PFSK-1 (cell line): ENCODE results near the gene SH3PXD2A.

ENCODE experiments used
- TAF1 ChIP-seq: IDR thresholded peaks from 2 replicates; pipeline ENCODE4 v1.6.1; 2012; ENCODE audit warnings: low read length, control low read depth, borderline replicate concordance; ENCODE audit not compliant: insufficient read depth
- TF ChIP-seq, protein P1 (sequence below), 2 experiments: IDR thresholded peaks; 2 replicates each; pipeline versions ENCODE4 v1.6.1 to v1.8.0; 2011 to 2012; ENCODE audit warnings: low read depth in 2 of 2, low read length in 2 of 2, control low read depth in 1 of 2, inconsistent platforms in 1 of 2, mild to moderate bottlenecking in 1 of 2, moderate library complexity in 1 of 2; ENCODE audit not compliant: insufficient read depth in 1 of 2

DNA sequence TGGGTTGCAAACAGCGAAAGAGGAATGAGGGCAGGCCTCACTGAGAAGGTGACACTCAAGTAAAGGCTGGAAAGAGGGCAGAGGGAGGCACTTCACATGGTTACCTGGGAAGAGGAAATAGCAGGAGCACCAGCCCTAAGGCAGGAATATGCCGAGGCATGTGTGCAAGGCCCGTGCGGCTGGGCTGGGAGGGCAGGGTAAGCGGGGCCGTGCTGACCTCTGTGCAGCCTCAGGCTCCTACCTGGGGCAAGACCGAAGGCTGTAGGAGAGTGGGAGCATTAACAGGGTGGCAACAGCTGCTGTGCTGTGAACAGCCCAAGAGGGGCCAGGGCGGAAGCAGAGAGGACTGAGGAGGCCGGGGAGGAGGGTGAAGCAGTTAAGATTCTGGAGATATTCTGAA lies 24.0 kb upstream of the SH3PXD2A start:
- TF ChIP-seq TAF1, result no peak
- TF ChIP-seq, protein P1, sequence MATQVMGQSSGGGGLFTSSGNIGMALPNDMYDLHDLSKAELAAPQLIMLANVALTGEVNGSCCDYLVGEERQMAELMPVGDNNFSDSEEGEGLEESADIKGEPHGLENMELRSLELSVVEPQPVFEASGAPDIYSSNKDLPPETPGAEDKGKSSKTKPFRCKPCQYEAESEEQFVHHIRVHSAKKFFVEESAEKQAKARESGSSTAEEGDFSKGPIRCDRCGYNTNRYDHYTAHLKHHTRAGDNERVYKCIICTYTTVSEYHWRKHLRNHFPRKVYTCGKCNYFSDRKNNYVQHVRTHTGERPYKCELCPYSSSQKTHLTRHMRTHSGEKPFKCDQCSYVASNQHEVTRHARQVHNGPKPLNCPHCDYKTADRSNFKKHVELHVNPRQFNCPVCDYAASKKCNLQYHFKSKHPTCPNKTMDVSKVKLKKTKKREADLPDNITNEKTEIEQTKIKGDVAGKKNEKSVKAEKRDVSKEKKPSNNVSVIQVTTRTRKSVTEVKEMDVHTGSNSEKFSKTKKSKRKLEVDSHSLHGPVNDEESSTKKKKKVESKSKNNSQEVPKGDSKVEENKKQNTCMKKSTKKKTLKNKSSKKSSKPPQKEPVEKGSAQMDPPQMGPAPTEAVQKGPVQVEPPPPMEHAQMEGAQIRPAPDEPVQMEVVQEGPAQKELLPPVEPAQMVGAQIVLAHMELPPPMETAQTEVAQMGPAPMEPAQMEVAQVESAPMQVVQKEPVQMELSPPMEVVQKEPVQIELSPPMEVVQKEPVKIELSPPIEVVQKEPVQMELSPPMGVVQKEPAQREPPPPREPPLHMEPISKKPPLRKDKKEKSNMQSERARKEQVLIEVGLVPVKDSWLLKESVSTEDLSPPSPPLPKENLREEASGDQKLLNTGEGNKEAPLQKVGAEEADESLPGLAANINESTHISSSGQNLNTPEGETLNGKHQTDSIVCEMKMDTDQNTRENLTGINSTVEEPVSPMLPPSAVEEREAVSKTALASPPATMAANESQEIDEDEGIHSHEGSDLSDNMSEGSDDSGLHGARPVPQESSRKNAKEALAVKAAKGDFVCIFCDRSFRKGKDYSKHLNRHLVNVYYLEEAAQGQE (IDR thresholded peaks at IDR 0.05; ENCODE audit: insufficient read depth in 1 of 2, low read depth in 2 of 2, low read length in 2 of 2), result no peak
